HG03097 (cell line): ENCODE measurements around the gene SORCS3.

ENCODE experiments used
- ATAC-seq: cut with Tn5 transposase; IDR thresholded peaks from one replicate; pipeline ENCODE4 v1.9.1; 2021; ENCODE audit not compliant: unreplicated experiment, low FRiP score

SORCS3 gene

GRCh38 chr10:105284476-105285215 lies 643.6 kb downstream of the SORCS3 start:
- no peak for ATAC-seq

- ATAC-seq: no peak
Measured at GRCh38 chr10:105288026-105288425, 646.9 kb downstream of the SORCS3 start.

- no peak for ATAC-seq
Measured at GRCh38 chr10:105288613-105289012, 647.5 kb downstream of the SORCS3 start.

GRCh38 chr10:105291571-105291970 lies 650.5 kb downstream of the SORCS3 start:
- no peak for ATAC-seq

GRCh38 chr10:105292236-105292635 lies 651.1 kb downstream of the SORCS3 start:
- ATAC-seq: no peak
